Spleen (tissue), 11 donors: ENCODE measurements around the gene BANF2. TPM values are rescaled to one million over a fixed set of nuclear protein-coding genes. Genes with fewer than 3 reads are reported as not detected.

ENCODE experiments used
- DNase-seq: peaks from one replicate; pipeline ENCODE4 v3.0.0-alpha.2; 2020
- H3K27ac ChIP-seq, 8 donors: fragments of 200-600 bp; sonication (generic) in 7 of 8; 1 replicate in 4 of 8; 2 replicates in 4 of 8; pipeline versions ENCODE4 v1.5.0 to v1.8.0; 2016 to 2021; ENCODE audit warnings: inconsistent platforms in 4 of 8, mild to moderate bottlenecking in 4 of 8, moderate library complexity in 1 of 8
- H3K27me3 ChIP-seq, 7 donors: fragments of 200-600 bp; sonication (generic) in 6 of 7; replicated peaks in 1 of 7; 1 replicate in 4 of 7; 2 replicates in 3 of 7; pipeline versions ENCODE4 v1.5.0 to v1.8.0; 2016 to 2021; ENCODE audit warnings: inconsistent platforms in 3 of 7, mild to moderate bottlenecking in 1 of 7
- H3K36me3 ChIP-seq, 6 donors: fragments of 200-600 bp; sonication (generic) in 5 of 6; 1 replicate in 4 of 6; 2 replicates in 2 of 6; pipeline versions ENCODE4 v1.5.0 to v1.8.0; 2016 to 2021; ENCODE audit warnings: inconsistent platforms in 2 of 6
- H3K4me1 ChIP-seq, 6 donors: fragments of 200-600 bp; sonication (generic) in 5 of 6; 1 replicate in 3 of 6; 2 replicates in 3 of 6; pipeline versions ENCODE4 v1.5.0 to v1.8.0; 2016 to 2021; ENCODE audit warnings: inconsistent platforms in 3 of 6
- H3K4me3 ChIP-seq, 8 donors: fragments of 200-600 bp; sonication (generic) in 7 of 8; 1 replicate in 4 of 8; 2 replicates in 4 of 8; pipeline versions ENCODE4 v1.5.0 to v1.8.0; 2016 to 2021; ENCODE audit warnings: inconsistent platforms in 4 of 8, mild to moderate bottlenecking in 4 of 8, moderate library complexity in 2 of 8
- H3K9me3 ChIP-seq, 8 donors: fragments of 200-600 bp; sonication (generic) in 7 of 8; 1 replicate in 4 of 8; 2 replicates in 4 of 8; pipeline versions ENCODE4 v1.5.0 to v1.8.0; 2016 to 2021; ENCODE audit warnings: inconsistent platforms in 4 of 8
- CTCF ChIP-seq, 11 experiments: fragments of 200-600 bp in 7 of 11; fragments of 450-650 bp in 4 of 11; sonication (generic) in 4 of 11; IDR thresholded peaks in 8 of 11; conservative IDR thresholded peaks in 3 of 11; 1 replicate in 7 of 11; 2 replicates in 4 of 11; pipeline versions ENCODE4 v1.4.0 to v1.8.0; 2016 to 2021; ENCODE audit warnings: antibody characterized with exemption in 11 of 11, inconsistent platforms in 4 of 11, mild to moderate bottlenecking in 1 of 11
- POLR2A ChIP-seq, 3 donors: fragments of 450-650 bp; IDR thresholded peaks; one replicate each; pipeline ENCODE4 v1.5.1; 2017; ENCODE audit warnings: antibody characterized with exemption in 3 of 3, mild to moderate bottlenecking in 1 of 3
- POLR2AphosphoS5 ChIP-seq, 3 donors: sonication (generic); formaldehyde crosslinking; IDR thresholded peaks; one replicate each; pipeline ENCODE4 v1.5.1; 2017; ENCODE audit warnings: antibody characterized with exemption in 3 of 3
- WGBS, 5 donors: extraction: QIAGEN DNeasy Blood & Tissue Kit in 3 of 5; methylation state at CpG; one replicate each; pipeline versions ENCODE4 v1.1.5 to v1.1.7; 2013 to 2018; 5-methylcytosine and 5-hydroxymethylcytosine counted together
- intact Hi-C: fragments of 100-400 bp; cut with DNase I; formaldehyde crosslinking; loops from one replicate; pipeline ENCODE4 v1.15.0; 2023; ENCODE audit warnings: low total_unique reads
- polyA plus RNA-seq, 3 donors: library from polyadenylated mRNA; stranded (reverse); fragments of 200-250 nt; gene quantifications; one replicate each; pipeline ENCODE4 v1.2.1, GENCODE V29; 2013
- total RNA-seq, 7 donors: library from RNA; depleted of rRNA in 3 of 7; stranded (reverse); fragments of >200 nt in 3 of 7; fragmentation: NEBNext Ultra II Directional in 4 of 7; extraction: Animal tissue kit (Norgen Biotek cat#: 25700) in 4 of 7; gene quantifications; one replicate each; pipeline versions ENCODE4 v1.1.0 to v1.2.1, GENCODE V29; 2016 to 2021
- donor health status: healthy with polysubstance abuse.
- donor health status: DM: no; HTN: no; CAD: no; lungs with moderate emphysema.
- donor health status: DM: no; HTN: no; CAD: no.
- donor health status: Bipolar disorder and iron deficiency.
- donor health status: healthy.
- donor health status: DM: no; HTN: no; CAD: no.
- donor health status: DM: yes; HTN: yes; CAD: no.

BANF2 gene
- total and polyA plus RNA-seq, 10 donors: not detected

GRCh38 chr20:17742731-17743130 is 43.0 kb downstream of the BANF2 start:
- Histone ChIP-seq H3K27ac (no peak overlapping the region), H3K9me3 (peaks cover 0 to 7% (median 0%) of the 10 kb centered on the region in 8 donors), H3K36me3 (no peaks in the 10 kb centered on the region), H3K27me3 (no peaks in the 10 kb centered on the region), H3K4me1 (no peaks in the 10 kb centered on the region), H3K4me3 (no peak overlapping the region)
- no peak for TF ChIP-seq CTCF (IDR thresholded peaks at IDR 0.05 in 8 of 11, conservative IDR thresholded peaks at IDR 0.05 in 3 of 11)
- no peak for TF ChIP-seq POLR2AphosphoS5 (IDR thresholded peaks at IDR 0.05)
- TF ChIP-seq POLR2A (IDR thresholded peaks at IDR 0.05): no peak
- 59 to 83% (median 64%) methylated on average over 4 of the region's 4 CpGs for WGBS, 5 donors
- DNase-seq: no peak
- intact Hi-C loops: no loop called here

DNA sequence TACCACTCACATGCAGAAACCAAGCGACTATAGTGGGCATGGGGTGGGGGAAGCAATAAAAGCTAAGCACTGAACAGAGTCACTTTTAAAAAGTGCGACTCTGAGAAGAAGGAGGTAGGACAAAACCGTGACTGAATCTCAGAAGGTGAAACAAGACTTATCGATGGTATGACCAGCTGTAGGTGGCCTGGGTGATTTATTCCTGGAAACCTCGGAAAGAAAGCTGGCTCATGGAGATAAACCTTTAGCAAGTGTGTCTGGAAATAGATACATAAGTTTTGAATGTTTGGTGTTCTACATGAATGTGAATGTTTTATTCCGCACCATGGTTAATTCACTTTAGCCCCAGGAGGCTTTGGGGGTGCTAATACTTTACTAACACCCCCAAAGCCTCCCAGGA is 43.9 kb downstream of the BANF2 start:
- Histone ChIP-seq H3K36me3 (no peaks in the 10 kb centered on the region), H3K4me3 (no peak overlapping the region), H3K27ac (no peak overlapping the region), H3K27me3 (no peaks in the 10 kb centered on the region), H3K4me1 (no peaks in the 10 kb centered on the region), H3K9me3 (no peaks in the 10 kb centered on the region)
- intact Hi-C loops: no loop called here
- no peak for TF ChIP-seq POLR2AphosphoS5 (IDR thresholded peaks at IDR 0.05)
- no peak for TF ChIP-seq CTCF (IDR thresholded peaks at IDR 0.05 in 8 of 11, conservative IDR thresholded peaks at IDR 0.05 in 3 of 11)
- no peak for TF ChIP-seq POLR2A (IDR thresholded peaks at IDR 0.05)
- no peak for DNase-seq
- WGBS, 5 donors: 84 to 94% (median 85%) methylated on average over 6 of the region's 6 CpGs

- no peaks in the 10 kb centered on the region for H3K9me3 ChIP-seq
- TF ChIP-seq POLR2AphosphoS5 (IDR thresholded peaks at IDR 0.05): no peak
- no peak for TF ChIP-seq CTCF (IDR thresholded peaks at IDR 0.05 in 8 of 11, conservative IDR thresholded peaks at IDR 0.05 in 3 of 11)
- TF ChIP-seq POLR2A (IDR thresholded peaks at IDR 0.05): no peak
- WGBS, 5 donors: 74 to 90% (median 76%) methylated on average over 3 to 4 of the region's 4 CpGs
- H3K27ac ChIP-seq: no peak overlapping the region
- no peaks in the 10 kb centered on the region for H3K27me3 ChIP-seq
- no peak overlapping the region for H3K4me3 ChIP-seq
- no peak for DNase-seq
- H3K36me3 ChIP-seq: no peaks in the 10 kb centered on the region
- intact Hi-C loops: no loop called here
- H3K4me1 ChIP-seq: peaks cover 4 to 17% (median 6%) of the 10 kb centered on the region in 6 donors
Measured at GRCh38 chr20:17747431-17747846, 47.7 kb downstream of the BANF2 start.

- intact Hi-C loops: no loop called here
- 81 to 94% (median 91%) methylated on average over 5 of the region's 5 CpGs for WGBS, 5 donors
- Histone ChIP-seq H3K4me1 (peaks cover 4 to 17% (median 6%) of the 10 kb centered on the region in 6 donors), H3K27me3 (no peaks in the 10 kb centered on the region), H3K36me3 (no peaks in the 10 kb centered on the region), H3K27ac (no peak overlapping the region), H3K9me3 (no peaks in the 10 kb centered on the region), H3K4me3 (no peak overlapping the region)
- no peak for TF ChIP-seq CTCF (IDR thresholded peaks at IDR 0.05 in 8 of 11, conservative IDR thresholded peaks at IDR 0.05 in 3 of 11)
- no peak for TF ChIP-seq POLR2AphosphoS5 (IDR thresholded peaks at IDR 0.05)
- TF ChIP-seq POLR2A (IDR thresholded peaks at IDR 0.05): no peak
- DNase-seq: no peak
Measured at GRCh38 chr20:17748279-17748678, 48.5 kb downstream of the BANF2 start.
